ENCODE results near the gene SYT5. TPM values are rescaled to one million over a fixed set of nuclear protein-coding genes. Genes with fewer than 3 reads are reported as not detected.

Gene SYT5
- total RNA-seq, 1 experiment from 2014 or later = 4.5 TPM

DNA sequence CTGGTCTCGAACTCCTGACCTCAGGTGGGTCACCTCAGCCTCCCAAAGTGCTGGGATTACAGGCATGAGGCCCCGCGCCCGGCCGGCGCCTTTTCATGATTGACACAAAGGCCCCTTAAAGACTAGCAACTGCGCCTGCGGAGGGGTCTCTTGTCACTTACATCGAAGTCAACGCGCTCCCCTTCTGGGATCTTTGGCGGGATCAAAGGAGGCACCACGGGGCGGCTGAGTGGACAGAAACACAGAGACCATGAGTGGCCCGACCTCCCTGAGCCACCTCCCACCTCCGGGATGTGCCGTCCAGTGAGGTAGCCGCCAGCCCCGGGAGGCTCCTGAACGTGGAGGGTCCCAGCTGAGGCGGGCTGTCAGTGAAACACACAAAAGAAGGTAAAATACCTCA lies 38.4 kb downstream of the SYT5 start:
- Histone ChIP-seq H4K20me1 (ENCODE audit: control insufficient read depth, insufficient read depth, insufficient read length) (no peaks in the 10 kb centered on the region), H3K4me1 (ENCODE audit: insufficient read depth, low read length) (no peaks in the 10 kb centered on the region; the same call in 1 of the 2 replicates), H3K27ac (ENCODE audit: insufficient read length, low read depth, low read length) (no peak overlapping the region), H2BK12ac (ENCODE audit: insufficient read length, low read depth, low read length) (no peak overlapping the region), H3K9me3 (ENCODE audit: control insufficient read depth, low read depth, low read length) (no peaks in the 10 kb centered on the region), H3K4me2 (ENCODE audit: insufficient read depth, insufficient read length, low read length) (no peak overlapping the region), H3T11ph (ENCODE audit: low read length) (no peak overlapping the region), H3K14ac (ENCODE audit: insufficient read depth, low read length) (no peak overlapping the region), H3K56ac (ENCODE audit: insufficient read length, low read depth, low read length) (no peak overlapping the region), H3K4ac (ENCODE audit: low read depth, low read length) (no peak overlapping the region), H2BK120ac (ENCODE audit: low read depth, low read length, poor library complexity, severe bottlenecking) (no peak overlapping the region), H3K79me2 (ENCODE audit: insufficient read depth, low read length) (no peaks in the 10 kb centered on the region), H2BK20ac (ENCODE audit: low read depth, low read length, poor library complexity, severe bottlenecking) (no peak overlapping the region), H3K27me3 (ENCODE audit: insufficient read depth, low read length) (no peaks in the 10 kb centered on the region), H3K18ac (ENCODE audit: insufficient read length, low read depth, low read length) (no peak overlapping the region), H2BK5ac (ENCODE audit: insufficient read length, low read length) (no peak overlapping the region), H3K23me2 (ENCODE audit: insufficient read length, low read depth, low read length, poor library complexity, severe bottlenecking) (no peaks in the 10 kb centered on the region), H4K5ac (ENCODE audit: insufficient read length, low read depth, low read length) (no peak overlapping the region), H4K91ac (ENCODE audit: insufficient read length, low read depth, low read length) (no peak overlapping the region), H2AFZ (ENCODE audit: low read length) (no peak overlapping the region), H2AK5ac (ENCODE audit: insufficient read length, low read length) (no peak overlapping the region), H3K23ac (ENCODE audit: insufficient read length, low read depth, low read length) (no peak overlapping the region), H3K9ac (ENCODE audit: extremely low read depth, insufficient read length, low read length) (no peak overlapping the region), H2BK15ac (ENCODE audit: low read depth, low read length) (no peak overlapping the region), H3K79me1 (ENCODE audit: insufficient read depth, low read depth, low read length, poor library complexity, severe bottlenecking) (peaks cover 3% of the 10 kb centered on the region), H4K8ac (replicated peaks; ENCODE audit: insufficient read length, low read depth, low read length) (no peak overlapping the region)
- Mint-ChIP-seq H3K27ac (no peak overlapping the region), H3K27me3 (ENCODE audit: low read depth) (peaks cover 2% of the 10 kb centered on the region; the same call in 1 of the 2 replicates), H3K4me3 (peak overlapping the region in 1 of 2 experiments; percentile 32; a peak in 2 of 5 replicates), H3K9me3 (no peaks in the 10 kb centered on the region), H3K4me1 (peaks cover 9 to 28% of the 10 kb centered on the region in 2 experiments), H3K36me3 (ENCODE audit: insufficient read depth in 1 of 3, low read depth in 3 of 3) (peaks cover 16 to 53% (median 30%) of the 10 kb centered on the region in 3 experiments)
- DNase-seq = peak; percentile 55
- no CpG with 5 or more reads among the region's 21 CpGs for WGBS (ENCODE audit: extremely low coverage, insufficient read length, low lambda C conversion rate)
- no peak for TF ChIP-seq CTCF (conservative IDR thresholded peaks at IDR 0.05)

Measured in H9 (cell line).